ENCODE results near the gene TRABD.

- TF ChIP-seq POLR2A (IDR thresholded peaks at IDR 0.05; ENCODE audit: low read depth, low read length) (no peak), POLR2AphosphoS5 (IDR thresholded peaks at IDR 0.05; ENCODE audit: low read depth, low read length) (no peak)
Measured at GRCh38 chr22:50208430-50208938, 22.8 kb downstream of the TRABD start.
